H1 (cell line): ENCODE data around the gene AADAC. TPM values are rescaled to one million over a fixed set of nuclear protein-coding genes. Genes with fewer than 3 reads are reported as not detected.

Experiments
- CTCF ChIA-PET: fragments of 300-600 bp; sonication (Branson Sonifier 250); formaldehyde crosslinking; loops from one replicate; lab custom pipeline; 2021; ENCODE audit not compliant: partially characterized antibody; lab: Charles Lee
- POLR2A ChIA-PET: fragments of 300-600 bp; sonication (Branson Sonifier 250); formaldehyde crosslinking; loops from one replicate; lab custom pipeline; 2021; ENCODE audit warnings: inconsistent platforms; ENCODE audit not compliant: partially characterized antibody; lab: Charles Lee
- DNase-seq, 2 experiments: peaks; one replicate each; pipeline versions ENCODE4 v3.0.0 to v3.0.0-alpha.2; 2010 to 2022; ENCODE audit warnings: low spot score in 2 of 2, low read depth in 1 of 2, mixed read lengths in 1 of 2
- FAIRE-seq: peaks from 2 replicates; lab custom pipeline; 2011; peaks lifted over from hg19 to GRCh38; lab: Jason Lieb, UNC
- H2AFZ ChIP-seq: 2 replicates; pipeline ENCODE4 v1.8.1; 2012; ENCODE audit warnings: low read length, inconsistent platforms
- H2AK5ac ChIP-seq: 2 replicates; pipeline ENCODE4 v1.6.1; 2013; ENCODE audit warnings: low read depth, low read length
- H2BK120ac ChIP-seq: replicated peaks from 2 replicates; pipeline ENCODE3; 2013; ENCODE audit warnings: low read depth, low read length, inconsistent platforms
- H2BK12ac ChIP-seq: 2 replicates; pipeline ENCODE4 v1.6.1; 2013; ENCODE audit warnings: low read depth, low read length
- H2BK15ac ChIP-seq: 2 replicates; pipeline ENCODE4 v1.6.1; 2013; ENCODE audit warnings: low read length
- H2BK20ac ChIP-seq: 2 replicates; pipeline ENCODE4 v1.6.1; 2013; ENCODE audit warnings: low read length
- H2BK5ac ChIP-seq: 2 replicates; pipeline ENCODE4 v1.6.1; 2013; ENCODE audit warnings: low read depth, low read length
- H3K14ac ChIP-seq: 2 replicates; pipeline ENCODE4 v1.6.1; 2013; ENCODE audit warnings: inconsistent platforms; ENCODE audit not compliant: insufficient read length
- H3K18ac ChIP-seq: 2 replicates; pipeline ENCODE4 v1.6.1; 2013; ENCODE audit warnings: low read length; ENCODE audit errors: extremely low read depth
- H3K23ac ChIP-seq: 2 replicates; pipeline ENCODE4 v1.6.1; 2013; ENCODE audit warnings: inconsistent platforms; ENCODE audit not compliant: insufficient read length
- H3K23me2 ChIP-seq: 2 replicates; pipeline ENCODE4 v1.6.1; 2013; ENCODE audit warnings: low read depth, low read length
- H3K27ac ChIP-seq: 2 replicates; pipeline ENCODE4 v1.6.1; 2011; ENCODE audit warnings: low read depth, low read length, inconsistent platforms
- H3K27me3 ChIP-seq, 4 experiments: replicated peaks in 1 of 4; 1 replicate in 1 of 4; 2 replicates in 3 of 4; pipeline versions ENCODE4 v1.6.1 to v1.8.1; 2011 to 2013; ENCODE audit warnings: low read length in 3 of 4, mild to moderate bottlenecking in 3 of 4, inconsistent platforms in 2 of 4, mixed read lengths in 2 of 4, moderate library complexity in 1 of 4; ENCODE audit not compliant: control insufficient read depth in 3 of 4, insufficient read depth in 3 of 4; ENCODE audit errors: extremely low read depth in 1 of 4
- H3K36me3 ChIP-seq, 4 experiments: 2 replicates each; pipeline versions ENCODE4 v1.6.1 to v1.8.1; 2011 to 2013; ENCODE audit warnings: mild to moderate bottlenecking in 4 of 4, low read length in 3 of 4, moderate library complexity in 2 of 4, control low read depth in 1 of 4, inconsistent platforms in 1 of 4; ENCODE audit not compliant: insufficient read depth in 4 of 4, control insufficient read depth in 2 of 4
- H3K4ac ChIP-seq: replicated peaks from 2 replicates; pipeline ENCODE3; 2013; ENCODE audit warnings: low read length, low read depth, mixed read lengths, inconsistent platforms; ENCODE audit not compliant: insufficient read length
- H3K4me1 ChIP-seq, 4 experiments: replicated peaks in 1 of 4; 1 replicate in 1 of 4; 2 replicates in 3 of 4; pipeline versions ENCODE4 v1.6.1 to v1.8.1; 2011 to 2013; ENCODE audit warnings: low read length in 3 of 4, inconsistent platforms in 2 of 4, mixed read lengths in 1 of 4; ENCODE audit not compliant: insufficient read depth in 4 of 4, control insufficient read depth in 3 of 4
- H3K4me2 ChIP-seq, 2 experiments: 2 replicates each; pipeline versions ENCODE4 v1.6.1 to v1.8.1; 2011 to 2013; ENCODE audit warnings: low read depth in 2 of 2, low read length in 2 of 2, control low read depth in 1 of 2, inconsistent platforms in 1 of 2, mild to moderate bottlenecking in 1 of 2; ENCODE audit not compliant: insufficient read depth in 1 of 2
- H3K4me3 ChIP-seq, 4 experiments: fragments of 200-600, 300-600 bp in 1 of 4; sonication (generic), shearing (Covaris generic), sonication (Bioruptor Twin) in 1 of 4; 2 replicates each; pipeline versions ENCODE4 v1.5.1 to v1.8.1; 2011 to 2016; ENCODE audit warnings: low read length in 4 of 4, low read depth in 3 of 4, control low read depth in 2 of 4, inconsistent platforms in 2 of 4, mild to moderate bottlenecking in 2 of 4, mixed read lengths in 1 of 4, moderate library complexity in 1 of 4; ENCODE audit not compliant: insufficient read depth in 2 of 4; ENCODE audit errors: extremely low read depth in 1 of 4
- H3K56ac ChIP-seq: replicated peaks from 2 replicates; pipeline ENCODE3; 2013; ENCODE audit warnings: low read depth, mild to moderate bottlenecking, mixed read lengths, low read length, inconsistent platforms; ENCODE audit not compliant: insufficient read length
- H3K79me1 ChIP-seq: 2 replicates; pipeline ENCODE4 v1.6.1; 2013; ENCODE audit warnings: low read depth, low read length, control low read depth
- H3K79me2 ChIP-seq, 2 experiments: 2 replicates each; pipeline versions ENCODE4 v1.6.1 to v1.8.1; 2012 to 2013; ENCODE audit warnings: low read length in 2 of 2, mild to moderate bottlenecking in 2 of 2, inconsistent platforms in 1 of 2; ENCODE audit not compliant: insufficient read depth in 2 of 2, control insufficient read depth in 1 of 2
- H3K9ac ChIP-seq, 4 experiments: replicated peaks in 1 of 4; 1 replicate in 1 of 4; 2 replicates in 3 of 4; pipeline versions ENCODE4 v1.6.1 to v1.8.1; 2011 to 2013; ENCODE audit warnings: low read depth in 3 of 4, low read length in 3 of 4, control low read depth in 2 of 4, mild to moderate bottlenecking in 2 of 4, moderate library complexity in 2 of 4, inconsistent platforms in 1 of 4; ENCODE audit errors: extremely low read depth in 1 of 4
- H3K9me3 ChIP-seq, 2 experiments: 2 replicates each; pipeline versions ENCODE4 v1.6.1 to v1.8.1; 2012 to 2013; ENCODE audit warnings: mild to moderate bottlenecking in 2 of 2, moderate library complexity in 2 of 2, control low read depth in 1 of 2, inconsistent platforms in 1 of 2, low read depth in 1 of 2, low read length in 1 of 2, mixed read lengths in 1 of 2; ENCODE audit not compliant: insufficient read depth in 2 of 2
- H4K20me1 ChIP-seq, 2 experiments: replicated peaks in 1 of 2; 2 replicates each; pipeline versions ENCODE3 to v1.8.1; 2011 to 2013; ENCODE audit warnings: inconsistent platforms in 2 of 2, low read length in 2 of 2, mild to moderate bottlenecking in 1 of 2; ENCODE audit not compliant: insufficient read depth in 2 of 2, control insufficient read depth in 1 of 2
- H4K5ac ChIP-seq: 2 replicates; pipeline ENCODE4 v1.6.1; 2013; ENCODE audit warnings: low read length, low read depth, mixed read lengths, inconsistent platforms; ENCODE audit not compliant: insufficient read length
- H4K8ac ChIP-seq: 2 replicates; pipeline ENCODE4 v1.8.0; 2013; ENCODE audit warnings: mild to moderate bottlenecking, moderate library complexity, low read length, inconsistent platforms; ENCODE audit not compliant: insufficient read depth; ENCODE audit errors: extremely low read depth
- H4K91ac ChIP-seq: replicated peaks from 2 replicates; pipeline ENCODE3; 2013; ENCODE audit warnings: low read length, mixed read lengths, inconsistent platforms; ENCODE audit not compliant: insufficient read length
- ATF2 ChIP-seq: IDR thresholded peaks from 2 replicates; pipeline ENCODE4 v1.6.1; 2012; ENCODE audit warnings: low read length, inconsistent platforms
- BCL11A ChIP-seq, 2 experiments: IDR thresholded peaks; one replicate each; pipeline ENCODE4 v1.6.1; 2011; ENCODE audit warnings: low read depth in 2 of 2, low read length in 2 of 2, mild to moderate bottlenecking in 2 of 2
- CTCF ChIP-seq, 3 experiments: IDR thresholded peaks; 1 replicate in 2 of 3; 2 replicates in 1 of 3; pipeline versions ENCODE4 v1.5.1 to v1.6.1; 2011; ENCODE audit warnings: low read length in 3 of 3, mild to moderate bottlenecking in 3 of 3, inconsistent platforms in 2 of 3, low read depth in 1 of 3, moderate library complexity in 1 of 3; ENCODE audit not compliant: insufficient read depth in 1 of 3; ENCODE audit errors: control extremely low read depth in 1 of 3
- FOSL1 ChIP-seq: IDR thresholded peaks from 2 replicates; pipeline ENCODE4 v1.6.1; 2011; ENCODE audit warnings: mild to moderate bottlenecking, low read depth, low read length, moderate library complexity; ENCODE audit not compliant: insufficient read depth
- NRF1 ChIP-seq: IDR thresholded peaks from 2 replicates; pipeline ENCODE4 v1.6.1; 2011; ENCODE audit warnings: mild to moderate bottlenecking, low read depth, low read length, improper control_type of control experiment
- SIX5 ChIP-seq: IDR thresholded peaks from 2 replicates; pipeline ENCODE4 v1.6.1; 2011; ENCODE audit warnings: mild to moderate bottlenecking, low read depth, low read length
- USF2 ChIP-seq: IDR thresholded peaks from 2 replicates; pipeline ENCODE4 v1.6.1; 2011; ENCODE audit warnings: low read length, improper control_type of control experiment
- WGBS, 2 experiments: shearing (Covaris generic) in 1 of 2; methylation state at CpG; one replicate each; pipeline versions ENCODE4 v1.1.6 to v1.1.7; 2013 to 2015; ENCODE audit warnings: low lambda C conversion rate in 2 of 2, mixed read lengths in 2 of 2, inconsistent platforms in 1 of 2, low coverage in 1 of 2, missing lambda C conversion rate in 1 of 2; ENCODE audit not compliant: insufficient replicate concordance in 2 of 2, insufficient coverage in 1 of 2, insufficient read length in 1 of 2; ENCODE audit errors: extremely low coverage in 1 of 2, missing lambda C conversion rate in 1 of 2; 5-methylcytosine and 5-hydroxymethylcytosine counted together
- polyA plus RNA-seq, 7 experiments: library from polyadenylated mRNA; depleted of rRNA in 3 of 7; stranded (reverse) in 5 of 7; unstranded in 2 of 7; fragments of >200 nt in 5 of 7; fragments of 200-250 nt in 2 of 7; gene quantifications; 1 replicate in 5 of 7; 2 replicates in 1 of 7; 4 replicates in 1 of 7; pipeline versions ENCODE4 v1.2.1 to v1.2.3, GENCODE V29; 2011 to 2013; ENCODE audit warnings: missing spikeins in 2 of 7, mixed read lengths in 2 of 7
- total RNA-seq: library from RNA; stranded (reverse); fragmentation: NEBNext Ultra II Directional; extraction: Animal tissue kit (Norgen Biotek cat#: 25700); gene quantifications from 2 replicates; pipeline ENCODE4 v1.2.1, GENCODE V29; 2021
- TF ChIP-seq, protein P1 (sequence below): IDR thresholded peaks from 2 replicates; pipeline ENCODE4 v1.6.1; 2012; ENCODE audit warnings: inconsistent platforms

The AADAC gene
- total and polyA plus RNA-seq, 2 of the 8 experiments (the other 6 are each of a cell fraction or from before 2014, with no cell fraction given): not detected

DNA sequence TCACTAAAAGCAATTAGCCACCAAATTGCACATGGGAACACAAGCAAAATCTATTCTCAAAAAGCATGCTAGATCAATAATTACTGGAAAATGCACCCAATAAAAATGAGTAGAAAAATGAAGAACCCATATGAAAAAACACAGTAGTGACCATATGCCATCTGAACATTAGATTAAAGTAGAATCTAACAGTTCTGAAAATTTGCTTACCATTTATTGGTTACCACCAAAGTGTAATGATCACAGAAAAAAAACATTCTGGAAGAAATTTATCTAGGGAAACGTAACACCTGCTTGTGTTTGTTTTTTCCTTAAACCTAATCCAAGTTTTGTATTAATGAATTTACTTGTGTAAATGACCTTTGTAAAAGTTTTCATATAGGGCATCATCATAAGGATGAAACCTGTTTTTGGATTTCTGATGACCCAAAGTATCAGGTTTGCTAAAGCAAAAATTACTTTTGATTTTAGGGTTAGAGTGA is 37.6 kb upstream of the AADAC start:
- Histone ChIP-seq H3K23ac (no peak overlapping the region), H3K4me1 (no peaks in the 10 kb centered on the region), H3K4me3 (no peak overlapping the region), H2AK5ac (no peak overlapping the region), H2AFZ (no peak overlapping the region), H3K4ac (no peak overlapping the region), H3K14ac (no peak overlapping the region), H3K9ac (no peak overlapping the region), H3K79me1 (no peaks in the 10 kb centered on the region), H3K27ac (no peak overlapping the region), H3K23me2 (no peaks in the 10 kb centered on the region; the same call in 1 of the 2 replicates), H3K56ac (no peak overlapping the region), H3K79me2 (no peaks in the 10 kb centered on the region), H2BK12ac (no peak overlapping the region), H4K5ac (no peak overlapping the region), H2BK5ac (no peak overlapping the region), H3K4me2 (no peak overlapping the region), H4K8ac (no peak overlapping the region), H4K20me1 (no peaks in the 10 kb centered on the region), H3K27me3 (no peaks in the 10 kb centered on the region), H2BK120ac (no peak overlapping the region), H2BK15ac (no peak overlapping the region), H3K9me3 (no peaks in the 10 kb centered on the region), H3K18ac (no peak overlapping the region), H2BK20ac (no peak overlapping the region), H3K36me3 (no peaks in the 10 kb centered on the region), H4K91ac (no peak overlapping the region)
- DNase-seq (no peak), FAIRE-seq (no peak)
- 89% methylated on average over 1 of the region's 1 CpG; no CpG with 5 or more reads in 1 of the 2 experiments for WGBS, 2 experiments
- ChIA-PET CTCF (no interaction called here), POLR2A (no interaction called here)
- TF ChIP-seq BCL11A (IDR thresholded peaks at IDR 0.05; ENCODE audit: low read depth in 2 of 2, low read length in 2 of 2) (no peak), USF2 (no peak), ATF2 (no peak), SIX5 (no peak), NRF1 (no peak), CTCF (IDR thresholded peaks at IDR 0.05; ENCODE audit: control extremely low read depth in 1 of 3, insufficient read depth in 1 of 3, low read depth in 1 of 3, low read length in 3 of 3) (no peak), FOSL1 (no peak)
- TF ChIP-seq, protein P1, sequence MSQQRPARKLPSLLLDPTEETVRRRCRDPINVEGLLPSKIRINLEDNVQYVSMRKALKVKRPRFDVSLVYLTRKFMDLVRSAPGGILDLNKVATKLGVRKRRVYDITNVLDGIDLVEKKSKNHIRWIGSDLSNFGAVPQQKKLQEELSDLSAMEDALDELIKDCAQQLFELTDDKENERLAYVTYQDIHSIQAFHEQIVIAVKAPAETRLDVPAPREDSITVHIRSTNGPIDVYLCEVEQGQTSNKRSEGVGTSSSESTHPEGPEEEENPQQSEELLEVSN: no peak
